Activated CD4-positive, CD25-positive, alpha-beta regulatory T cell treated with anti-CD3 and anti-CD28 coated beads, Interleukin-2, amount 50 U/mL, for 24 hours (primary cell): Measurements from ENCODE around the gene MYH3.
A peak's percentile ranks its signal among the peaks of the same experiment; 100 is the strongest.

Experiments used
- ATAC-seq, 2 donors: fragments of 150-1000 bp; cut with Tn5 transposase; one replicate each; pipeline ENCODE4 v1.10.0; 2021; ENCODE audit warnings: mild to moderate bottlenecking in 1 of 2, moderate library complexity in 1 of 2

The MYH3 gene

DNA sequence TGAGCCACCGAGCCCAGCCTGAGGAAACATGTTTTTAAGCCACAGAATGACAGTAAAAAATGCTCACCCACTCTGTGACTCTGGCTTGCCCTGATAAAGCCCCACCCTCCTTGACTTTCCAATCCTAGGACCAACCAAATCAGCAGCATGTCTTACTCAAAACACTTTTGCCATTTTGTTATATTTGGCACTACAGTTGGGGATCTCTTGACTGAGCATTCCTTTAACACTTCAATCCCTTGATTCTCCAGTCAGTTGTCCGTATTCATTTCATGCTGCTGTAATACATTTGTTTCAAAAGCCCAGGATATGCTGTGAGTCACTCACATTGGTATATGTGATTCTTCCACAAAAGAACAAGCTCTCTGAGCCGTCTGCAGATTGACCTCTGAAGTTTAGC lies 8.2 kb downstream of the MYH3 start:
- no peak for ATAC-seq

- ATAC-seq = no peak
These were observed 8.7 kb downstream of the MYH3 start for GRCh38 chr17:10648381-10648780.

DNA sequence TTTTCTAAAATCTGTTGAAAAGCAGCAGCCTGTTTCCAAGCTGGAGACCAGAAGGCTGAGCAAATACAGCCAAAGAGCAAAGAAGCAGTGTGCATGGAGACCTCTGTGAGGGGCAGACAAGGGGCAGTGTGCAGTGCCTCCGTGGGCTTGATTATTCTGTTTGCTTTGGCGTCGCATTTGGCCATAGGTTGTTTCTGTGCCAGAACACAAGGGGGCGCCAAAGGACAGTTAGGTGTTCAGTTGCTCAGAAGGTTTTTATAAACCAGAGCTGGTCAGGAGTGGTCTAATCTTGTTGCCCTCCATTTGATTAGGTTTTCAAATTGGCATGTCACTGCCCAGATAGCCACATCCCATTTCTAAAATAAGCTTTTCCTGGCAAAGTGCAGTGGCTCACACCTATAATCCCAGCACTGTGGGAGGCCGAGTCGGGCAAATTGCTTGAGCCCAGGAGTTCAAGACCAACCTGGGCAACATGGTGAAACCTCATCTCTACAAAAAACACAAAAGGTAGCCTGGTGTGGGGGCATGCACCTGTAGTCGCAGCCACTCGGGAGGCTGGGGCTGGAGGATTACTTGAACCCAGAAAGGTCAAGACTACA lies 10.6 kb downstream of the MYH3 start:
- peak in 1 of 2 donors; percentile 30 for ATAC-seq

DNA sequence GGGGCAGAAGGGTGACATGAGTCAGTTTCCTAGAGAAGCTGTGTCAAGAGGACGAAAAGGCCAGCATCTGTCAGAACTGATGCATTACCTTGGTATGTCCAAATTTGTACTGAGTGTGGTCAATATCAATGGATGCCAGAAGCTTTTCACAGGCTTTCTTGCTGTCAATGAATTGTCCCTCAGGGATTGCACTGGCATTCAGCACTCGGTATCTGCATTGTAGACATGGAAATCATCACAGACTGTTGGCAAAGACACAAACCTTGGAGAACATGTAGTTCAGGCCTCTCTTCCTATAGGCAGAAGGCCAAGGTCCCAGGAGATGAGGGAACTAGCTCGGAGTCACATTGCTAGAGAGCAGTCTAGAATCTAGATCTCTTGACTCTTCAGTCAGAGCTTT lies 16.6 kb downstream of the MYH3 start:
- no peak for ATAC-seq

- no peak for ATAC-seq
These were observed 19.0 kb downstream of the MYH3 start for GRCh38 chr17:10638151-10638550.

DNA sequence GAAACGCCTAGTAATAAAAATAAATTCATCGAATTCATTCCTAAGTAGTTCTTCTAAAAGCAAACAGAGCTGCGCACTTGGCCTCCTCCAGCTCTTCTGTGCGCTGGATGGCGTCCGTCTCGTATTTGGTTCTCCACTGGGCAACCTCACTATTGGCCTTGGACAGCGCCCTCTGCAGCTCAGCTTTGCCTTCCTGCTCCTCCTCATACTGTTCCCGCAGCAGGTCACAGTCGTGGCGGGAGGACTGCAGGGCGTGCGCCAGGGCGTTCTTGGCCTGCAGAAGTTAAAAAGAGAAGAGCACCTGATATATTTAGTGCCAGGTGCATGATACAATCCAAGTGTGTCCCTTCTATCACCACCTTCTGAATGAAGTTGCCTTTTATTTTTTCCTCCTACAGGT lies 21.8 kb downstream of the MYH3 start:
- no peak for ATAC-seq

DNA sequence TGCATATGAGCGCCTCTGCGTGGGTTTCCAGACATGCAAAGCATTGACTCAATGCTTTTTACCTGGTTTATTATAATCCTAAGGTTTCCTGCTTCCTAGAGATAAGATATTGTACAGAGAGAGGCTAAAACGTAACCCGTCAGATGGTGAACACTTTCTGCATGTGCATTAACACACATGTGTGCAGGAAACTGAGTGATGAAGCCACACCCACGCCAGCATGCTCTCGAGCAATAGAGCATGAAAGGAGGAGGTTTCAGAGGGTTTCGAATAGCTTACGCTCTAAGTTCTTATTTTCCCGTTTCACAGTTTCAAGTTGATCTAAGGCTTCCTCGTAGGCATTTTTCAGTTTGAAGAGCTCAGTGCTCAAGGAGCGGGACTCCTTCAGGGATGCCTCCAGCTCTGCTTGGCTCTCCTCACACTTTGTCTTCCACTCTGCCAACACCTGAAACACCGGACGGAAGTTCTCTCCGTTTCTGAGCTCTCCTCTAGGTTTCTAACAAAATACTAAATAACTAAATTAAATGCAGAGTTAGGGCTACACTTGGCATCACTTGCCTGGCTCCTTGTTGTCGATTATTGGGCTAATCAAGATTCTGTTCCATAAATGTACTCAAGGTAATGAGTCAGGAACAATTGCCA lies 23.2 kb downstream of the MYH3 start:
- peak in 1 of 2 donors; percentile 30 for ATAC-seq

- no peak for ATAC-seq
These were observed 25.4 kb downstream of the MYH3 start for GRCh38 chr17:10631701-10632100.

GRCh38 chr17:10631048-10631700 lies 25.9 kb downstream of the MYH3 start:
- ATAC-seq = no peak

DNA sequence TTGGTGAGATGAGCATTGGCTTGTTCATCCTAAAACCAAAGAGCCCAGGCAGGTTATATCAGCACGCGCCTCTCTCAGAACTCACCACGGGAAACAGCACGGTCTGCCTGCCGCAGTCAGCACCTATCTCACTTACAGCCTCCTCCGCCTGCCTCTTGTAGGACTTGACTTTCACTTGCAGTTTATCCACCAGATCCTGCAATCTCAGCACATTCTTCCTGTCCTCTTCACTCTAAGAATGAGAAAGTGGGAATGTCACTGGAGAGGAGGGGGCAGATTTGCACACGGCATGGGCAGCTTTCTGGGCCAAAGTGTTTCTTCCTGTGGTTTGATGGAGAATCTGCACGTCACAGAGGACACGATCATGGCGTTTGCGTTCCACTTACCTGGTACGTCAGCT lies 27.4 kb downstream of the MYH3 start:
- no peak for ATAC-seq

- ATAC-seq = no peak
These were observed 28.4 kb downstream of the MYH3 start for GRCh38 chr17:10628756-10629155.

GRCh38 chr17:10626390-10626789 lies 30.7 kb downstream of the MYH3 start:
- ATAC-seq = no peak

GRCh38 chr17:10624969-10625368 lies 32.1 kb downstream of the MYH3 start:
- ATAC-seq = no peak

- no peak for ATAC-seq
These were observed 33.3 kb downstream of the MYH3 start for GRCh38 chr17:10623737-10624338.

GRCh38 chr17:10622617-10623485 lies 34.3 kb downstream of the MYH3 start:
- no peak for ATAC-seq

DNA sequence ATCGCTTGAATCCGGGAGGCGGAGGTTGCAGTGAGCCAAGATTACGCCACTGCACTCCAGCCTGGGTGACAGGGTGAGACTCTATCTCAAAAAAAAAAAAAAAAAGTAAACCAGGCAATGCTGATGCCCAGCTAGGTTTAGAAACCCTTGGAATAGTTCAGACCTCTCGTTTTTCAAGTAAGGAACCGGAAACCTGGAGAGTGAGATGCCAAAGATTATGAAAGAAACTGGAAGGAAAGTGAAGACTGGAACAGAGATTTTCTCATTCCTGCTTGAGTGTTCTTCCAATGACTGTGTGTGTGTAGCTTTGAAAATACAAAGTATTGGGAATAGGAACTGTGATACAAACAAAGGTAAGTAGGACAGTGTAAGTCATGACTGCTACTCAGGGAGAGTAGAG lies 35.7 kb downstream of the MYH3 start:
- ATAC-seq = no peak

DNA sequence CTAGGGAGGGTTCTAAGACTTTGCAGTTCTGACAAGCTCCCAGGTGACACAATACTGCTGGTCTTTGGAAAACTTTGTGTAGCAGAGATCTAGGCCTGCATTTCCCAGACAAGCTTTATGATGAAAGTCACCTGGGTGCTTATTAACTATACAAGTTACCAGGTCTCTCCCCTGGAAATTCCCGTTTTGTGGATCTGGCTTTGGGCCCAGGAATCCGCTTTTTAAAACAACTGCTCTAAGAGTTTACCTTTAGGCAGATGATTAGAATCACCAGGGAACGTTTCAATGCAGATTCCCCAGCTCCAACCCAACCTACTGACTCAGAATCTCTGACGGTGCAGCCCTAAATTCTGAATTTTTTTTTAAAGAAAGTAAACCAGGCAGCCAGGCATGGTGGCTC lies 36.3 kb downstream of the MYH3 start:
- no peak for ATAC-seq

DNA sequence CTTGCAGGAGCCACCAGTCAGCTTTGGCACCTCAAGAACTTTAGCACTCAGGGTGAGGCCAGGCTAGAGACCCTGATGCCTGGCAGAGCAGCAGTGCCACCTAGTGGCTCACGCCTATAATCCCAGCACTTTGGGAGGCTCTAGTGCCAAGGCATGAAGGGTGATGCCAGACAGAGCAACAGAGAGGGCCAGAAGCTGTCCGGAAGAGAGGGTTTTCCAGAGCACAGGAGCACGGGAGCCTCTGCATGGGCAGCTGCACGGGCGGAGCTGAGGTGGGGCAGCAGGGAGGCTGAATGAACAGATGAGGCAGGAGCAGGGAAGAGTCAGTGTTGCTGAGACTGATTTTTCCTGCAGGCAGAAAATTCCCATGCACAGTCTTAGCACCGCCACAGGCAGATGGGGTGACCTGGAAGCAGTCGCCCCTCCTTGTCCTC lies 38.9 kb downstream of the MYH3 start:
- ATAC-seq = peak; percentile 68 to 71

- ATAC-seq = no peak
These were observed 40.0 kb downstream of the MYH3 start for GRCh38 chr17:10617120-10617505.

- peak; percentile 45 to 67 for ATAC-seq
These were observed 40.5 kb downstream of the MYH3 start for GRCh38 chr17:10616502-10617119.

DNA sequence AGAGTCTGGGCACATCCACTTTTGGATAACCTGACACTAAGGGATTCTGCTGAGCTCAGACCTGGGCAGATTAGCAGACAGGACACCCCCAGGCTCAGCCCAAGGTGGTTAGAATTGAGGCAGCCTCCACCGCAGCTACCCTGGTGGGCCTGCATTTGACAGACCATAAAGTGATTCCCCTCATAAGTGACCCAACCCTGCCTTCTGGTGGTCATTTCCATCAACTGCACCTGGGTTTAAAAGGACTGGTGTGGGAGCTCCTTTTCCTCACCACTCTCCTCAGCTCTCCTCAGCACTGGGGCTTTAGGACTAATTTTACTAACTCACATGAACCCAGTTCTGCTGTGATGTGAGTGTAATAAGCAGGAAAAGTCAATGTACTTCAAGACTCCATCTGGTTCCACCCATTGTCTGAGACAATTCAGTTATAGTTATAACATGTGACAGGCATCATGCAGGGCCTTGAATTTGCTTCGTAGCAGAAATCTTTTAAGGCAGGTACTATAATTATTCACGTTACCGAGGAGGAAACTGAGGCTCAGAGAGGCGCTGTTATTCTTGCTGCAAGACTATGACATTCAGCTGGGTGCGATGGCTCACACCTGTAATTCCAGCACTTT lies 42.5 kb downstream of the MYH3 start:
- ATAC-seq = no peak
